ENCODE data around the gene NAB2.

NAB2 gene

GRCh38 chr12:57127101-57127725 is 38.3 kb downstream of the NAB2 start:
- peak overlapping the region; percentile 56; the same call in 1 of the 2 replicates for H3K4me3 ChIP-seq (ENCODE audit: low read depth, low read length)
- DNase-seq (ENCODE audit: low read depth): no peak
- TF ChIP-seq, protein P1, sequence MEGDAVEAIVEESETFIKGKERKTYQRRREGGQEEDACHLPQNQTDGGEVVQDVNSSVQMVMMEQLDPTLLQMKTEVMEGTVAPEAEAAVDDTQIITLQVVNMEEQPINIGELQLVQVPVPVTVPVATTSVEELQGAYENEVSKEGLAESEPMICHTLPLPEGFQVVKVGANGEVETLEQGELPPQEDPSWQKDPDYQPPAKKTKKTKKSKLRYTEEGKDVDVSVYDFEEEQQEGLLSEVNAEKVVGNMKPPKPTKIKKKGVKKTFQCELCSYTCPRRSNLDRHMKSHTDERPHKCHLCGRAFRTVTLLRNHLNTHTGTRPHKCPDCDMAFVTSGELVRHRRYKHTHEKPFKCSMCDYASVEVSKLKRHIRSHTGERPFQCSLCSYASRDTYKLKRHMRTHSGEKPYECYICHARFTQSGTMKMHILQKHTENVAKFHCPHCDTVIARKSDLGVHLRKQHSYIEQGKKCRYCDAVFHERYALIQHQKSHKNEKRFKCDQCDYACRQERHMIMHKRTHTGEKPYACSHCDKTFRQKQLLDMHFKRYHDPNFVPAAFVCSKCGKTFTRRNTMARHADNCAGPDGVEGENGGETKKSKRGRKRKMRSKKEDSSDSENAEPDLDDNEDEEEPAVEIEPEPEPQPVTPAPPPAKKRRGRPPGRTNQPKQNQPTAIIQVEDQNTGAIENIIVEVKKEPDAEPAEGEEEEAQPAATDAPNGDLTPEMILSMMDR (IDR thresholded peaks at IDR 0.05; ENCODE audit: low read depth, low read length, missing control alignments): peak; percentile 25

DNA sequence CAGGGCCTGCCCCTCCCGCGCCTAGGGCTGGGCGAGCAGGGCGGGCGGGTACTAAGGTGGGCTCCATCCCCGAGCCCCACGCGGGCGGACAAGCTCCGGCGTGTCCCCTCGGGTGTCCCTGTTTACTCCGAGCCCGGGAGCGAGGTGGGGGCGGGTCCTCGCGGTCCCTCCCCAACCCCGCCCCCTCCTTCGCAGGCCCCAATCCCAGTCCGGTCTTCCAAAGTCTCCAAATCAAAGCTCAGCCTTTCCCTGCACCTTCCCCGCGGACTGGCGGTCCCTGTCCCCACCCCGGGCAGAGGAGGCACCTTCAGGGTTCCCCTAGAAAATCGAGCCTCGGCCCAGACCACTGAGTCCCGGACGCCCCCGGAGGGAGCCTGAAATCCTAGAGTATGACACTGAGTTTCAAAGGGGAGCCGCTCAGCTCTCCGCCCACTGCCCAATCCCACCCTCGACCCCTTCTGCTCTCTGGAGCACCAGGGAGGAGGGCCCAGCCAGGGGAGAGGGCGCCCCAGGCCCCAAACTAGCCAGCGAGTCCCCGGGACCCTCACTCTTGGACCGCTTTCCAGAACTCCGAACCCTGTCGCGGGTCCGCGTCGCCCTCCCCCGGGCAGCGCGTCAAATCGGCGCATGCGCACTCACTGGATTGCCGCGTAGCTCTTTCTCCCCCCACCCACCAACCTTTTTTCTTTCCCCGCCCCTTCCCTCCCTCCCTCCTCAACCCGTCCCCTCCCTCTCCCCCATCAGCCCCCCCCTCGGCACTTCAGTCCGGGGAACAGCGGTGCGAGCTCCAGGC is 39.0 kb downstream of the NAB2 start, which contains the start of gene LRP1:
TSS of gene LRP1 (plus strand) at position 758 of the 793 bp plus-strand sequence. CDS start 482 bp downstream, outside the sequence.
- TF ChIP-seq, protein P1 (IDR thresholded peaks at IDR 0.05; ENCODE audit: low read depth, low read length, missing control alignments): no peak
- DNase-seq (ENCODE audit: low read depth): no peak

DNA sequence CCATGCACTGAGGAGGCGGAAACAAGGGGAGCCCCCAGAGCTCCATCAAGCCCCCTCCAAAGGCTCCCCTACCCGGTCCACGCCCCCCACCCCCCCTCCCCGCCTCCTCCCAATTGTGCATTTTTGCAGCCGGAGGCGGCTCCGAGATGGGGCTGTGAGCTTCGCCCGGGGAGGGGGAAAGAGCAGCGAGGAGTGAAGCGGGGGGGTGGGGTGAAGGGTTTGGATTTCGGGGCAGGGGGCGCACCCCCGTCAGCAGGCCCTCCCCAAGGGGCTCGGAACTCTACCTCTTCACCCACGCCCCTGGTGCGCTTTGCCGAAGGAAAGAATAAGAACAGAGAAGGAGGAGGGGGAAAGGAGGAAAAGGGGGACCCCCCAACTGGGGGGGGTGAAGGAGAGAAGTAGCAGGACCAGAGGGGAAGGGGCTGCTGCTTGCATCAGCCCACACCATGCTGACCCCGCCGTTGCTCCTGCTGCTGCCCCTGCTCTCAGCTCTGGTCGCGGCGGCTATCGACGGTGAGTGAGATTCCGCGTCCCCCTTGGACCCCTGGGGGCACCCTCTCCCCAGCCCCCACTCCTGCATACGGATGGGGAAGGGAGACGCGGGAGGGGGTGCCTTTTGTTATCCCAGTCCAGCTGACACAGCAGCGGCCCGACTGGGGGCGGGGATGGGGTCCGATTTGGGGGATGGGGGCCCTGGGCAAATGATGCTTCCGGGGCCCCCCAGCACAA is 39.8 kb downstream of the NAB2 start:
- H3K4me3 ChIP-seq (ENCODE audit: low read depth, low read length): no peak overlapping the region
- TF ChIP-seq, protein P1 (IDR thresholded peaks at IDR 0.05; ENCODE audit: low read depth, low read length, missing control alignments): no peak
- no peak for DNase-seq (ENCODE audit: low read depth)

More for the DNA sequence above, 39.0 kb downstream of the NAB2 start, which contains the start of gene LRP1:
- H3K4me3 ChIP-seq (ENCODE audit: low read depth, low read length): peak within 1 kb of the TSS; percentile 56

DNA sequence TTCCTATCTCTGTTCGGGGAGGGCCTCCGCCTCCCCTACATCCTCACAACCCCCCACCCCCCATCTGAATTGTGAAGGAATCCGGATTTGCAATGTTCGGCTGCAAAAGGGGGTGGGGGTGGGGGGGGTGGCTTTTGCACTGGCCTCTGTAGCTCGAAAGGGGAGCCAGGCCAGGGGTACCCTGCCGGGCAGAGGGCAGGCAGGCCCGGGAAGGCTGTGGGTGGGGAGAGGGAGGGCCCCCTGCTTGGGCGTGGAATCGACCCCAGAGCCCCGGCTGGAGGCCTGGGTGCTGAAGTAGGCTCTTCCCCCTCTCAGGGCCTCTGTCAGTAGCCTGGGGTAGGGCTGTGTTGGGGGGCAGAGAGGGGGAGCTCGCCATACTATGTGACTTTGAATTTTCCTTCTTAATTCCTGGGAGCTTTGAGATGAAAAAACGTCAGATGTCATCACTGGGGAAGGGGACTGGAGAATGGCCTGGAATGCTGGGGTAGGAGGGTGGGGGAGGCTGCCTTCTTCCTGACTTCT is 40.5 kb downstream of the NAB2 start:
- TF ChIP-seq, protein P1 (IDR thresholded peaks at IDR 0.05; ENCODE audit: low read depth, low read length, missing control alignments): no peak
- no peak for DNase-seq (ENCODE audit: low read depth)
- H3K4me3 ChIP-seq (ENCODE audit: low read depth, low read length): no peak overlapping the region

GRCh38 chr12:57129889-57130288 is 41.0 kb downstream of the NAB2 start:
- no peak overlapping the region for H3K4me3 ChIP-seq (ENCODE audit: low read depth, low read length)
- TF ChIP-seq, protein P1 (IDR thresholded peaks at IDR 0.05; ENCODE audit: low read depth, low read length, missing control alignments): no peak
- no peak for DNase-seq (ENCODE audit: low read depth)

DNA sequence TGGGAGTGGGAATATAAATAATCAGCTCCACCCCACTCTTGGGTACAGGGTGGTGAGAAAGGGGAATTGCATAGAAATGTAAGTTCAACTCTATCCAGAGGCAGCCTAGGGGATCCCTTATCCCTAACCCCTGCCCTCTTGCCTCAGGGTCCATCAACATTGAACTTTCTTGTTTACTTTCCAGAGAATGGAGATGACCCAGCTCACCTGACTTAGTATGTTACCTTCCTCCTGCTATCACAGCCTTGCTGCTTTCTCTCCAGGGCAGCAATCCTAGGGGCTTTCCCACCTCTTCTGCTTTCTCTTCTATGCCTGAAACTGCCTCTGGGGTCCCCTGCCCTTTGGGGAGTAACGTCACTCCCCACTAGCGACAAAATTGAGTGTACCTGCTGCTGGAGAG is 42.0 kb downstream of the NAB2 start:
- H3K4me3 ChIP-seq (ENCODE audit: low read depth, low read length): no peak overlapping the region
- no peak for DNase-seq (ENCODE audit: low read depth)

More for the DNA sequence above, 42.0 kb downstream of the NAB2 start:
- TF ChIP-seq, protein P1 (IDR thresholded peaks at IDR 0.05; ENCODE audit: low read depth, low read length, missing control alignments): no peak
